Thyroid gland (tissue), 4 donors: ENCODE results near the gene SEC63. TPM values are rescaled to one million over a fixed set of nuclear protein-coding genes. Genes with fewer than 3 reads are reported as not detected.

Source experiments
- DNase-seq, 2 donors: peaks; one replicate each; pipeline ENCODE4 v3.0.0-alpha.2; 2019
- H3K27ac ChIP-seq, 3 donors: fragments of 200-600 bp; sonication (generic); 1 replicate in 2 of 3; 2 replicates in 1 of 3; pipeline ENCODE4 v1.5.1; 2016 to 2019; ENCODE audit warnings: mild to moderate bottlenecking in 1 of 3, moderate library complexity in 1 of 3
- H3K27me3 ChIP-seq: fragments of 200-600 bp; sonication (generic); one replicate; pipeline ENCODE4 v1.5.1; 2019
- H3K36me3 ChIP-seq, 2 donors: fragments of 200-600 bp; sonication (generic); one replicate each; pipeline ENCODE4 v1.5.1; 2016 to 2019
- H3K4me1 ChIP-seq, 2 donors: fragments of 200-600 bp; sonication (generic); one replicate each; pipeline ENCODE4 v1.5.1; 2017 to 2019
- H3K4me3 ChIP-seq, 3 donors: fragments of 200-600 bp; sonication (generic); replicated peaks in 1 of 3; 1 replicate in 2 of 3; 2 replicates in 1 of 3; pipeline ENCODE4 v1.5.1; 2016; ENCODE audit warnings: mild to moderate bottlenecking in 1 of 3
- H3K9me3 ChIP-seq: fragments of 200-600 bp; sonication (generic); one replicate; pipeline ENCODE4 v1.5.1; 2017
- POLR2A ChIP-seq, 2 donors: fragments of 450-650 bp; IDR thresholded peaks; one replicate each; pipeline ENCODE4 v1.6.1; 2017; ENCODE audit warnings: antibody characterized with exemption in 2 of 2, mild to moderate bottlenecking in 2 of 2, moderate library complexity in 1 of 2
- WGBS, 2 donors: methylation state at CpG; one replicate each; pipeline ENCODE4 v1.1.5; 2017; 5-methylcytosine and 5-hydroxymethylcytosine counted together
- intact Hi-C: fragments of 100-400 bp; cut with DNase I; formaldehyde crosslinking; loops from one replicate; pipeline ENCODE4 v1.15.1; 2023
- total RNA-seq, 4 donors: library from RNA; depleted of rRNA; stranded (reverse); fragments of >200 nt; gene quantifications; one replicate each; pipeline ENCODE4 v1.2.3, GENCODE V29; 2016
- TF ChIP-seq, protein P1 (sequence below), 6 experiments: fragments of 200-600 bp in 3 of 6; fragments of 450-650 bp in 3 of 6; sonication (generic) in 3 of 6; IDR thresholded peaks; one replicate each; pipeline ENCODE4 v1.5.1; 2016 to 2019; ENCODE audit warnings: antibody characterized with exemption in 6 of 6, mild to moderate bottlenecking in 2 of 6, inconsistent platforms in 1 of 6, moderate library complexity in 1 of 6

The SEC63 gene
- total RNA-seq, 4 donors from 2014 or later, result 47.1 to 95.5 (median 68.3) TPM

DNA sequence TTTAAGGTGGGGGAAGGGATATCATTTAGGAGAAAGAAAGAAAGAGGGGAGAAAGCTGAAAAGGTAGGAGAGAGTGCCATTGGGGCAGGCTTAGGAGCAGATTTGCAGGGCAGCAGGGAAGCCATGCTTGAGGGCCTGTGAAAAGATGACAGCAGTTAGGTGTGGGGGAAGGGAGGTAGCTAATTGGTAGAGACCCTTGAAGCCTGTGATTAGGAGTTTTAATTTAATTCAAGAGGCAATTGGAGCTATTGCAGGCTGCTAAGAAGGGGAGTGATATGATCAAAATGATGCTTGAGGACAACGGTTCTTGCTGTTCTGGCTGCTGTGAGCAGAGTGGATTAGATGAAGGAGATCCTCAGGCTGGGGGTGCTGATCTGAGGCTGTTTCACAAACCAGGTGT, 24.5 kb upstream of the SEC63 start:
- Histone ChIP-seq H3K4me3 (no peak overlapping the region), H3K36me3 (no peaks in the 10 kb centered on the region), H3K4me1 (no peaks in the 10 kb centered on the region), H3K27me3 (no peaks in the 10 kb centered on the region), H3K9me3 (no peaks in the 10 kb centered on the region), H3K27ac (no peak overlapping the region)
- intact Hi-C loops, result loop anchor here (10.0 kb wide), 1 partner anchor 542 kb away; no protein-coding TSS in a partner anchor
- no peak for DNase-seq
- TF ChIP-seq POLR2A (IDR thresholded peaks at IDR 0.05), result no peak
- TF ChIP-seq, protein P1, sequence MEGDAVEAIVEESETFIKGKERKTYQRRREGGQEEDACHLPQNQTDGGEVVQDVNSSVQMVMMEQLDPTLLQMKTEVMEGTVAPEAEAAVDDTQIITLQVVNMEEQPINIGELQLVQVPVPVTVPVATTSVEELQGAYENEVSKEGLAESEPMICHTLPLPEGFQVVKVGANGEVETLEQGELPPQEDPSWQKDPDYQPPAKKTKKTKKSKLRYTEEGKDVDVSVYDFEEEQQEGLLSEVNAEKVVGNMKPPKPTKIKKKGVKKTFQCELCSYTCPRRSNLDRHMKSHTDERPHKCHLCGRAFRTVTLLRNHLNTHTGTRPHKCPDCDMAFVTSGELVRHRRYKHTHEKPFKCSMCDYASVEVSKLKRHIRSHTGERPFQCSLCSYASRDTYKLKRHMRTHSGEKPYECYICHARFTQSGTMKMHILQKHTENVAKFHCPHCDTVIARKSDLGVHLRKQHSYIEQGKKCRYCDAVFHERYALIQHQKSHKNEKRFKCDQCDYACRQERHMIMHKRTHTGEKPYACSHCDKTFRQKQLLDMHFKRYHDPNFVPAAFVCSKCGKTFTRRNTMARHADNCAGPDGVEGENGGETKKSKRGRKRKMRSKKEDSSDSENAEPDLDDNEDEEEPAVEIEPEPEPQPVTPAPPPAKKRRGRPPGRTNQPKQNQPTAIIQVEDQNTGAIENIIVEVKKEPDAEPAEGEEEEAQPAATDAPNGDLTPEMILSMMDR (IDR thresholded peaks at IDR 0.05), result no peak
- 72 to 81% methylated on average over 1 of the region's 1 CpG for WGBS, 2 donors

- no peak overlapping the region for H3K27ac ChIP-seq
- no peaks in the 10 kb centered on the region for H3K36me3 ChIP-seq
- intact Hi-C loops, result loop anchor here (10.0 kb wide), 1 partner anchor 543 kb away; no protein-coding TSS in a partner anchor
- 73 to 79% methylated on average over 6 of the region's 6 CpGs for WGBS, 2 donors
- H3K27me3 ChIP-seq, result no peaks in the 10 kb centered on the region
- H3K9me3 ChIP-seq, result no peaks in the 10 kb centered on the region
- no peak overlapping the region for H3K4me3 ChIP-seq
- H3K4me1 ChIP-seq, result no peaks in the 10 kb centered on the region
- TF ChIP-seq, protein P1 (IDR thresholded peaks at IDR 0.05), result no peak
- TF ChIP-seq POLR2A (IDR thresholded peaks at IDR 0.05), result no peak
- no peak for DNase-seq
Observed at GRCh38 chr6:107981695-107982094, 23.7 kb upstream of the SEC63 start.

GRCh38 chr6:107977283-107977682, 19.3 kb upstream of the SEC63 start:
- H3K27me3 ChIP-seq, result no peaks in the 10 kb centered on the region
- intact Hi-C loops, result no loop called here
- peaks cover 0 to 4% of the 10 kb centered on the region in 2 donors for H3K4me1 ChIP-seq
- no peak for DNase-seq
- H3K36me3 ChIP-seq, result no peaks in the 10 kb centered on the region
- no peak for TF ChIP-seq POLR2A (IDR thresholded peaks at IDR 0.05)
- TF ChIP-seq, protein P1 (IDR thresholded peaks at IDR 0.05), result peak in 3 of 6 experiments; percentile 47 to 57 (median 49)
- no peak overlapping the region for H3K4me3 ChIP-seq
- 25 to 28% methylated on average over 1 of the region's 1 CpG for WGBS, 2 donors
- no peak overlapping the region for H3K27ac ChIP-seq
- H3K9me3 ChIP-seq, result no peaks in the 10 kb centered on the region

DNA sequence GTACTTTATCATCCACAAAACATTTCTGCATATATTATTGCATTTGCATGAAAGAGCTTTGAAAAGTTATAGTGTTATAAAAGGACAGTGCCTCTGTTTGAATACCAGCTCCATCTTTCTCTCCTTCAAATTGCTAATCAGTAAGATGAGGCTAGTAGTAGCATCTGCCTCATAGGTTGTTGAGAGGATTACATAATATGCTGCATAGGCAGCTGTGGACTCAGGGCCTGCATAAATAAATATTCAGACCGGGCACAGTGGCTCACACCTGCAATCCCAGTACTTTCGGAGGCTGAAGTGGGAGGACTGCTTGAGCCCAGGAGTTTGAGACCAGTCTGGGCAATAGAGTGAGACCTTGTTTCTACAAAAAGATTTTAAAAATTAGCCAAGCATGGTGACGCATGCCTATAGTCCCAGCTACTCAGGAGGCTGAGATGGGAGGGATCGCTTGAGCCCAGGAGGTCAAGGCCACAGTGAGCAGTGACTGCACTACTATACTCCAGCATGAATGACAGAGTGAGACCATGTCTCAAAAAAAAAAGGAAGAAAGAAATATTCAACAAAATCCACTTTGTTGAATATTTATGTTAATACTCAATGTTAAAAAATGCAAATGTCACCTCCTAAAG, 18.3 kb upstream of the SEC63 start:
- WGBS, 2 donors, result 85 to 86% methylated on average over 4 of the region's 4 CpGs
- no peak for DNase-seq
- Histone ChIP-seq H3K4me1 (peaks cover 0 to 4% of the 10 kb centered on the region in 2 donors), H3K36me3 (no peaks in the 10 kb centered on the region), H3K4me3 (no peak overlapping the region), H3K27me3 (no peaks in the 10 kb centered on the region), H3K9me3 (no peaks in the 10 kb centered on the region), H3K27ac (no peak overlapping the region)
- intact Hi-C loops, result no loop called here
- TF ChIP-seq, protein P1 (IDR thresholded peaks at IDR 0.05), result no peak
- TF ChIP-seq POLR2A (IDR thresholded peaks at IDR 0.05), result no peak

GRCh38 chr6:107973594-107973993, 15.6 kb upstream of the SEC63 start:
- intact Hi-C loops, result no loop called here
- DNase-seq, result no peak
- Histone ChIP-seq H3K36me3 (no peaks in the 10 kb centered on the region), H3K9me3 (no peaks in the 10 kb centered on the region), H3K27me3 (no peaks in the 10 kb centered on the region), H3K27ac (no peak overlapping the region), H3K4me3 (no peak overlapping the region), H3K4me1 (peaks cover 0 to 4% of the 10 kb centered on the region in 2 donors)
- no peak for TF ChIP-seq POLR2A (IDR thresholded peaks at IDR 0.05)
- TF ChIP-seq, protein P1 (IDR thresholded peaks at IDR 0.05), result no peak
- 56 to 58% methylated on average over 4 of the region's 4 CpGs for WGBS, 2 donors
